Measurements from ENCODE around the gene HDAC2.

DNA sequence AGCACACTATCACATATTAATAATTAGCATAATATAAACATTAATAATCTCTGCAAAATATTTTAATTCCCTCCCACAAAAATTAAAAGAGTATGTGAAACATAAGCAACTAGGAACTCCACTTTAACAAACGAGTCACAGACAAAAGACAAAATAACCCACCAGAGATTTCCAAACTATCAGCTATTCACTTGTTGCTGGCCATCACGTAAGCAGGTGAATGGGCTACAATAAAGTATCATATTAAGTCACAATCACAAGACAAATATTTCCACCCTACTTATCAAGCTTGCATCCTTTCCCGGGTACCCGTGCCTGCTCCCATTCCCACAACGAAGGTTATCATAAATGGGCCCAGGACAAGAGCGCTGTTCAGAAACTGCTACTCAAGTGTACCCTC is 2.5 kb downstream of the HDAC2 start:
- TF ChIP-seq, protein P1, sequence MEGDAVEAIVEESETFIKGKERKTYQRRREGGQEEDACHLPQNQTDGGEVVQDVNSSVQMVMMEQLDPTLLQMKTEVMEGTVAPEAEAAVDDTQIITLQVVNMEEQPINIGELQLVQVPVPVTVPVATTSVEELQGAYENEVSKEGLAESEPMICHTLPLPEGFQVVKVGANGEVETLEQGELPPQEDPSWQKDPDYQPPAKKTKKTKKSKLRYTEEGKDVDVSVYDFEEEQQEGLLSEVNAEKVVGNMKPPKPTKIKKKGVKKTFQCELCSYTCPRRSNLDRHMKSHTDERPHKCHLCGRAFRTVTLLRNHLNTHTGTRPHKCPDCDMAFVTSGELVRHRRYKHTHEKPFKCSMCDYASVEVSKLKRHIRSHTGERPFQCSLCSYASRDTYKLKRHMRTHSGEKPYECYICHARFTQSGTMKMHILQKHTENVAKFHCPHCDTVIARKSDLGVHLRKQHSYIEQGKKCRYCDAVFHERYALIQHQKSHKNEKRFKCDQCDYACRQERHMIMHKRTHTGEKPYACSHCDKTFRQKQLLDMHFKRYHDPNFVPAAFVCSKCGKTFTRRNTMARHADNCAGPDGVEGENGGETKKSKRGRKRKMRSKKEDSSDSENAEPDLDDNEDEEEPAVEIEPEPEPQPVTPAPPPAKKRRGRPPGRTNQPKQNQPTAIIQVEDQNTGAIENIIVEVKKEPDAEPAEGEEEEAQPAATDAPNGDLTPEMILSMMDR (IDR thresholded peaks at IDR 0.05; ENCODE audit: low read length): no peak
- TF ChIP-seq EZH2 (optimal IDR thresholded peaks at IDR 0.05; ENCODE audit: low read depth, low read length): no peak

All from MM.1S (cell line).